Measurements from ENCODE around the gene RELB.

GRCh38 chr19:45009625-45010255 lies 8.5 kb downstream of the RELB start:
- TF ChIP-seq CTCF (conservative IDR thresholded peaks at IDR 0.05; ENCODE audit: low read length) = no peak
- TF ChIP-seq EZH2phosphoT487 (IDR thresholded peaks at IDR 0.05; ENCODE audit: borderline replicate concordance) = no peak

Measured in Loucy (cell line).